ENCODE data around the gene MLX.

MLX gene

GRCh38 chr17:42566883-42567573 is at the start of gene MLX:
Gene MLX, plus strand, starts transcription at chr17:42567100. Its CDS starts 25 bp downstream, at chr17:42567125.
- H3K9me3 Mint-ChIP-seq: no peaks in the 10 kb centered on the region
- H3K27ac Mint-ChIP-seq: peak within 1 kb of the TSS; percentile 75 to 89 (median 88)
- TF ChIP-seq CTCF (IDR thresholded peaks at IDR 0.05; ENCODE audit: unreplicated experiment in 3 of 3): no peak
- no peaks in the 10 kb centered on the region for H3K27me3 Mint-ChIP-seq (ENCODE audit: low read depth)
- H3K4me3 Mint-ChIP-seq: peak within 1 kb of the TSS; percentile 93 to 97 (median 96)
- H3K4me1 Mint-ChIP-seq: peaks cover 12% of the 10 kb centered on the region
- H3K36me3 Mint-ChIP-seq (ENCODE audit: low read depth): peaks cover 36% of the 10 kb centered on the region

GRCh38 chr17:42517516-42517915 is 49.4 kb upstream of the MLX start:
- Mint-ChIP-seq H3K4me3 (peak overlapping the region in 2 of 3 experiments; percentile 6 to 46), H3K27ac (peak overlapping the region; percentile 99 to 100 (median 100)), H3K9me3 (no peaks in the 10 kb centered on the region), H3K27me3 (ENCODE audit: low read depth) (no peaks in the 10 kb centered on the region), H3K4me1 (peaks cover 69% of the 10 kb centered on the region), H3K36me3 (ENCODE audit: low read depth) (peaks cover 11% of the 10 kb centered on the region)
- peak; percentile 87 to 89 (median 87) for TF ChIP-seq CTCF (IDR thresholded peaks at IDR 0.05; ENCODE audit: unreplicated experiment in 3 of 3)

GRCh38 chr17:42518046-42518754 is 48.7 kb upstream of the MLX start:
- Mint-ChIP-seq H3K36me3 (ENCODE audit: low read depth) (peaks cover 14% of the 10 kb centered on the region), H3K27ac (peak overlapping the region; percentile 99 to 100 (median 100)), H3K27me3 (ENCODE audit: low read depth) (no peaks in the 10 kb centered on the region), H3K4me1 (peaks cover 75% of the 10 kb centered on the region), H3K9me3 (no peaks in the 10 kb centered on the region), H3K4me3 (peak overlapping the region; percentile 46 to 54 (median 48))
- no peak for TF ChIP-seq CTCF (IDR thresholded peaks at IDR 0.05; ENCODE audit: unreplicated experiment in 3 of 3)

GRCh38 chr17:42518755-42519545 is 48.0 kb upstream of the MLX start:
- no peak for TF ChIP-seq CTCF (IDR thresholded peaks at IDR 0.05; ENCODE audit: unreplicated experiment in 3 of 3)
- Mint-ChIP-seq H3K9me3 (no peaks in the 10 kb centered on the region), H3K4me3 (peak overlapping the region; percentile 56 to 64 (median 58)), H3K4me1 (peaks cover 77% of the 10 kb centered on the region), H3K27me3 (ENCODE audit: low read depth) (no peaks in the 10 kb centered on the region), H3K27ac (peak overlapping the region; percentile 99 to 100 (median 100)), H3K36me3 (ENCODE audit: low read depth) (peaks cover 12% of the 10 kb centered on the region)

- TF ChIP-seq CTCF (IDR thresholded peaks at IDR 0.05; ENCODE audit: unreplicated experiment in 3 of 3): peak in 1 of 3 experiments; percentile 4
- Mint-ChIP-seq H3K27ac (peak overlapping the region; percentile 99 to 100 (median 100)), H3K27me3 (ENCODE audit: low read depth) (no peaks in the 10 kb centered on the region), H3K9me3 (no peaks in the 10 kb centered on the region), H3K4me1 (peaks cover 74% of the 10 kb centered on the region), H3K36me3 (ENCODE audit: low read depth) (peaks cover 9% of the 10 kb centered on the region), H3K4me3 (peak overlapping the region; percentile 56 to 64 (median 58))
Observed at GRCh38 chr17:42519546-42520491, 47.1 kb upstream of the MLX start.

All from nephron (organoid).